AG09309 (cell line): Measurements from ENCODE around the gene GAD1.

Experiments used
- DNase-seq: peaks from one replicate; pipeline ENCODE4 v3.0.0-alpha.2; 2010; ENCODE audit warnings: low read depth
- H3K4me3 ChIP-seq: 2 replicates; pipeline ENCODE4 v1.5.1; 2011; ENCODE audit warnings: mild to moderate bottlenecking, low read depth, low read length, moderate library complexity; ENCODE audit not compliant: control insufficient read depth
- TF ChIP-seq, protein P1 (sequence below): IDR thresholded peaks from 2 replicates; pipeline ENCODE4 v1.5.1; 2011; ENCODE audit warnings: mild to moderate bottlenecking, low read depth, low read length, inconsistent platforms; ENCODE audit not compliant: insufficient read depth, control insufficient read depth; ENCODE audit errors: missing control alignments

Gene GAD1

DNA sequence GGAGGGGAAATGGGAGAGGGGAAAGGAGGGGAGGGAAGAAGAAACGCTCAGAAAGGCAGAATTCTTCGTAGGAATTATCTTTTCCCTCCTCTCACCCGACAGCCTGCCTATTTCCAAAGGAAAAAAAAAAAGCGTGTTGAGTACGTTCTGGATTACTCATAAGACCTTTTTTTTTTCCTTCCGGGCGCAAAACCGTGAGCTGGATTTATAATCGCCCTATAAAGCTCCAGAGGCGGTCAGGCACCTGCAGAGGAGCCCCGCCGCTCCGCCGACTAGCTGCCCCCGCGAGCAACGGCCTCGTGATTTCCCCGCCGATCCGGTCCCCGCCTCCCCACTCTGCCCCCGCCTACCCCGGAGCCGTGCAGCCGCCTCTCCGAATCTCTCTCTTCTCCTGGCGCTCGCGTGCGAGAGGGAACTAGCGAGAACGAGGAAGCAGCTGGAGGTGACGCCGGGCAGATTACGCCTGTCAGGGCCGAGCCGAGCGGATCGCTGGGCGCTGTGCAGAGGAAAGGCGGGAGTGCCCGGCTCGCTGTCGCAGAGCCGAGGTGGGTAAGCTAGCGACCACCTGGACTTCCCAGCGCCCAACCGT is at the start of gene GAD1:
Gene GAD1, plus strand, starts transcription at position 384 of the 589 bp plus-strand sequence. CDS start 1,705 bp downstream, outside the sequence.
- no peak for DNase-seq
- TF ChIP-seq, protein P1, sequence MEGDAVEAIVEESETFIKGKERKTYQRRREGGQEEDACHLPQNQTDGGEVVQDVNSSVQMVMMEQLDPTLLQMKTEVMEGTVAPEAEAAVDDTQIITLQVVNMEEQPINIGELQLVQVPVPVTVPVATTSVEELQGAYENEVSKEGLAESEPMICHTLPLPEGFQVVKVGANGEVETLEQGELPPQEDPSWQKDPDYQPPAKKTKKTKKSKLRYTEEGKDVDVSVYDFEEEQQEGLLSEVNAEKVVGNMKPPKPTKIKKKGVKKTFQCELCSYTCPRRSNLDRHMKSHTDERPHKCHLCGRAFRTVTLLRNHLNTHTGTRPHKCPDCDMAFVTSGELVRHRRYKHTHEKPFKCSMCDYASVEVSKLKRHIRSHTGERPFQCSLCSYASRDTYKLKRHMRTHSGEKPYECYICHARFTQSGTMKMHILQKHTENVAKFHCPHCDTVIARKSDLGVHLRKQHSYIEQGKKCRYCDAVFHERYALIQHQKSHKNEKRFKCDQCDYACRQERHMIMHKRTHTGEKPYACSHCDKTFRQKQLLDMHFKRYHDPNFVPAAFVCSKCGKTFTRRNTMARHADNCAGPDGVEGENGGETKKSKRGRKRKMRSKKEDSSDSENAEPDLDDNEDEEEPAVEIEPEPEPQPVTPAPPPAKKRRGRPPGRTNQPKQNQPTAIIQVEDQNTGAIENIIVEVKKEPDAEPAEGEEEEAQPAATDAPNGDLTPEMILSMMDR = no peak
- peak within 1 kb of the TSS; percentile 36 for H3K4me3 ChIP-seq

DNA sequence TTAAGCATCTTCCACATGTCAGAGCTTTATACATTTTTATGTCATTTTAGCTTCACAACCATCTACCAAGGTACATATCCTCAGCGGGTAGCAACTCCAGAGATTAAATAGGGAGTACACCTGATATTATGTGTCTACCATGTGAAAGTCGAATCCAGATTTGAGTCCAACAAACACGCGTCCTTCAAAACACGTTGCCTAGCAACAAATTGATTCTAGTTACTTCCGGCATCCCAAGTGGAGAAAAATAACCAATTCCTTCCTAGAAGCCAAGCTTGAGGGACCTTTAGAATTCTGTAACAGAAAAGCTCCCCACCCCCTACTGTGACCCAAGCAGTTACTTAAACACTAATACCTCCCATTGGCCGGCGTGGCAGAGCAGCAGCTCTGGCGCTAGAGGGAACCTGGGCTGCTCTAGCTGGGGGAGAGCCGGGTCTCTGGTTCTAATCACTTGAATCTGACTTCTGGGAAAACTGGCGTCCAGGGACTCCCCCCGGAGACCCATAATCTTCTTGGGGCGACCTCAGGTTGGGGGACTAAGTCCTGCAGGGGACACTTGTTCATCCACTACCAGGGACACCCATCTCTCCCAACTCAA is 46.6 kb upstream of the GAD1 start, which contains the start of gene ERICH2:
Gene ERICH2, plus strand, starts transcription at position 371 of the 598 bp plus-strand sequence. CDS start 304 bp downstream, outside the sequence.
- TF ChIP-seq, protein P1 = peak; percentile 29
- peak; percentile 4 for DNase-seq
- H3K4me3 ChIP-seq = peak within 1 kb of the TSS; percentile 72

DNA sequence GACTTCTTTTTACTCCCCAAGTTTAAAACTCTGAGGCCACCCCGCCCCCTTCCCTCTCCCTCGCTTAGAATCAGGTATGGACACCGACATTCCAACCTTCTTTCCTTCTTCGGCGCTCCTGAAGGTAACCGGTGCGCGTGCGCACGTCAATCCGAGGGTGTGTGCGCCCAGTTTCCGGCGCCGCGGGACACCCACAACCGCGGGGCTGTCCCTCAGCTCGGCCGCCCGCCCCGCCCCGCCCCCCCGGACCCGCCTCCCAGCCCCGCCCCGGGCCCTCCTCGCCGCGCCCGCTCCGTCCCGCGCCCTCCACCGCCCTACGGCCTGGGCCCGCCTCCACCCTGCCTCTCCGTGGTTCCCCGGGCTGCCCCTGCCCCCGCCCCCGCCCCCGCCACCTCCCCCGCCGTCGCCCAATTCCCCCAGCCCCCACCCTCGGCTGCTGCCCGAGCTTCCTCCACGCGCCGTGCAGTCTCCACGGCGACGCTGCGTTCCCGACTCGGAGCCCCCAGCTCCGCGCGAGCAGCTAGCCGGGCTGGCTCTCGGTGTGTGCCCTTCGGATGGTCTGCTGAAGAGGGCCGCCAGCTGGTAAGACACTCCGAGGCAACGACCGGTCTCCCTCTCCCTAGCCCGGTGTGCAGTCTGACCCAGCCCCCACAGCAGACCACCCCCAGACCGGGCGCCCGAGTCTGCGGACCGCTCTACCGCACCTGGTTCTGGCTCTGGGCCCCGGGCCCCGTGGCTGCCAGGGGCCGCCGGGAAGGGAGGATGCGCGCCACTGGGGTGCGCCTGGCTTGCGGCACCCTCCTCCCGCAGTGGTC is 45.9 kb upstream of the GAD1 start:
- TF ChIP-seq, protein P1 = no peak
- no peak for DNase-seq
- H3K4me3 ChIP-seq = peak overlapping the region; percentile 72

DNA sequence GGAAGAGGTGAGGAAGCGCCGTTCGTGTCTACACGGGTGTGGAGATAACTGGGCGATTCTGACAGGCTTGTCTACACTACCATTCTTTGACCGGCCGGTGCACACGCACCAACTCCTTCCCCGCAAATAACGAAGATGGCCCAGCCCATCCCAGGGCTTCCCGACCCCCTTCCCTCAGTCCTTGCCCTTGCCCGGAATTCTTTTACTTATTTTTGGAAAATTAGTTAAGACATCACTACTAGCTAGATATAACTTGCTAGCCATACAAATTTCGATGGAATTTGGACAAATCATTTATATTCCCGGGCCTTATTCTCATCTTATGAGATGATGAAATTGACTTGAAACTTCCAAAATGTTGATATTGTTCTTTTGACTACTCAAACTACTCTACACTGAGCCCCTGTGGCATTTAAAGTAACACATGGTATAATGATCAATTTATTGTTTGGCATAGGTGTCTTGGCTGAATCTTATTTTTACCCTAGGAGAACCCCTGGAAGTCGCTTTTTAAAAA is 45.2 kb upstream of the GAD1 start:
- peak overlapping the region; percentile 72 for H3K4me3 ChIP-seq
- TF ChIP-seq, protein P1 = no peak
- no peak for DNase-seq

DNA sequence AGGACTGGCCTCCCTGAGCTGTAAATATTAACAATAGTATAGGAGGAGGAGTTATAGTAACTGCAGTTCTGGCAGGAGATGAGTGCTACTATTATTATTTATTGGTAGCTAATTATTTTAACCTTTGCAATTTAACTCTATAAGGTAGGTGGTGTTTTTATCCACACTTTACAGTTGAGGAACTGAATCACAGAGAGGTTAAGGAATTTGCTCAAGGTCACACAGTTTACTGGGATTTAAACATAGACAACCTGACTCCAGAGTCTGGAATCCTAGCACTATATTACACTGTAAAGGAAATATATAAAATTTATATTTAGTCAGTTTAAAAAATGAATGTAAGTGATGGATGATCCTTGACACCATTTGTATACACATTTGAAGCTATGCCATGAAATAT is 44.4 kb upstream of the GAD1 start:
- DNase-seq = no peak
- TF ChIP-seq, protein P1 = no peak
- no peak overlapping the region for H3K4me3 ChIP-seq

DNA sequence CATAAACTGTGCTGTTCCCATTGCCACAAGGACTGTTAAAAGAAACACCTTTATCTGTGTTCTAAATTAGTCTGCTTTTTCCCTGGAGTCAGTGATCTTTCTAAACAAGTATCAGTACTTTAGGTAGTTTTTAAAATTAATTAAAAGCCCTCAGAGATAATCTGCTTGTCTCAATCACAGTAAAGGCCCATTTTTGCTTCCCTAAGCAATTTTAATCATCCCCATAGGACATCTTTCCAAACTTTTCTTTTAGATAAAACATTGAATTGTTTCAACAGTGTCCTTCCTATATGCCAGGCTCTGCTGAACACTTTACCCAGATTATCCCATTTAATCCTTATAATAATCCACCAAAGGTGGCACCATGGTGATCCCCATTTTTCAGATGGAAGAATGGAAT is 42.6 kb upstream of the GAD1 start:
- TF ChIP-seq, protein P1 = no peak
- H3K4me3 ChIP-seq = no peak overlapping the region
- DNase-seq = no peak
